GM21825 (cell line): ENCODE measurements around the gene RALGDS.
A peak's percentile ranks its signal among the peaks of the same experiment; 100 is the strongest.

ENCODE experiments used
- ATAC-seq: cut with Tn5 transposase; IDR thresholded peaks from one replicate; pipeline ENCODE4 v1.9.1; 2021; ENCODE audit warnings: mild to moderate bottlenecking, moderate library complexity; ENCODE audit not compliant: unreplicated experiment

RALGDS gene

DNA sequence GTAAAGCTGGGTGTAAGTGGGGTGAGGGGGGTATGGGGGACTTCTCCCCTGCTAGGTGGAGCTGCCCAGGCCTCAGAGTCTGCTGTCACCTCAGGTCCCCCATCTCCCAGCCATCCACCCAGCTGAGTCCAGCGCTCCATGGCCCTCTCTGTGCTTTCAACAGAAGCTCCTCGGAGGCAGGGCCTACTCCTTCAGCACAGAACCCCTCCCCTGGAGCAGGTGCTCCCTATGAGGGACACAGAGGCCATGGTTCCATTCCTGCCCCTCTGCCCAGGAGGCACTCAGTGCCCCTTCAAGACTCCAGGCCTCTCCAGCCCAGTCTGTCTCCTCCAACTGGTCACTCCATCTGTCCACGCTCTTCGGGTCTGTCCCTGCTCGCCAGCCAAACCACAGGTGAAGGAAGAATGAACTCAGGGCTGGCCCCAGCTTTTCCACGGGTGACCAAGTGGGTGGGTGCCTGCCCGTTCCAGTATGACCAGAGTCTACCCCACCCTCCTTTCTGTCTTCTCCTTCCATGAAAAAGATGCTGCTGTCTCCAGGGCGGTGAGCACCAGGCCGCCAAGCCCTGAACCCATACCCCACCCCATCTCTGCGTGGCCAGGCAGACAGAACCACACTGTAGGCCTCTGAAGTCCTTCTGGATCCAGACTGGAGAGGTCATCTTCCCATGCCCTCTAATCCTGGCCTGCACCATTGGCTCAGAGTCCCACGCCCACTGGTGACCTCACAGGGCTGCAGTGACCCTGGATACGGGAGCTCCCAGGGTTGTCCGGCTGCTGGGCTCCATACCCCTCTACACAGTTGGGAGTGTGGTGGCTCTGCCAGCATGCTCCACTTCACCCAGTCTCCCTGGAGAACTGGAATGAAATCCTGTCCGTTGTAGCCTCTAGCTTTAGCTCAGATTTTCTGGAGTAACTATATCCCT lies 30.8 kb upstream of the RALGDS start:
- no peak for ATAC-seq

DNA sequence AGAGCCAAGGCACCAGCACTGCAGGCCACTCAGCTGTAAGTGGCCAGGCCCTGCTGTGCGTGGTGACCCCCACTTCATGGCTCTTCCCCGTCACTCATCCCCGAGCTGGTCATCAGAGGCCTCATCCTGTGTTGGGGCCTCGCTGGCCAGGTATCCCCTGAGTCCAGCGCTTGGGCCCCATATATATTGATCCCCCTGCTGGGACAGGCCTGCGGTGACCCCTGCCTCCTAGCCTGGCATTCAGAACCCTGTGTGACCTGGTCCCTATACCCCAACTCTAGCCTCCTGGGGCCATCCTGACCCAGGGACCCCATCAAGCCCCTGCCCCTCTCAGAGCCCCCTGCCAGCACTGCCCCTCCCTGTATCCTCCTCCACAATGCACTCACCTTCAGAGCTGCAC lies 30.0 kb upstream of the RALGDS start:
- ATAC-seq, result no peak

DNA sequence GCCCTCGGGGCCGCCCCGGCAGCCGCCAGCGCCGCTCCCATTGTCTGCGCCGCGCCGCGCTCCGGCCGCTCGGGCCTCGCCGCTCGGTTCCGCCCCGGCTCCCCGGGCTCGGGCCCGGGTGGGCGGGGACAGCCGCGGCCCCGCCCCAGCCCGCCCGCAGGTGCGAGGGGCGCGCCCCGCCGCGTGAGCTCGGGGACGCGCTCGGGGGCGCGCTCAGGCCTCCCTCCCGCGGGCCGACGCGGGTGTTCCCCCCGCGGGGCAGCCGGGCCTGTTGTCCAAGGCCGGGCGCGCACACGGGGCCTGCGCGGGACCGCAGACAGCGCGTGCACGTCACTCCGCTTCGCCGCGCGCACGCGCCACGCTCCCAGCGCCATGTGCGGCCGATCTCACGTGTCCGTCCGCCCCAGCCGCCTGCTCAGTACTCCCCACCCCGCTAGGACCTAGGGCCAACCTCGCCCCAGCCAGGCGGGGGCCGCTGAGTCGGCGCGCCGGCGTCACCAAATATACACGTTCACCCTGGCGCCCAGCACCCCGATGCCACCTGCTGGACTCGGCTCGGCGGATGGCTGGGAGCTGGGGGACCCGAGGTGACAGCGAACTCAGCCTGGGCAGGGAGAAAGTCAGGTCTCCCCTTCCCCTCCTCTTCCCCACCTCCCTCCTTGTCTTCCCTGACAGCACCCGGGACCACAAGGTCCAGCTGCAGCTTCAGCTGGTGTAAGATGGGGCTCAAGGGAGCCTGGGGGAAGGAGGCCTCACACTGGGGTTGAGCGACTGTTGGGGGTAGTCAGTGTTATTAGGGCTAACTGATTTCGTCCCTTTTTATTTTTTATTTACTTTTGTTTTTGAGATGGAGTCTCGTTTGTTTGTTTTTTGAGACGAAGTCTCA lies 28.3 kb upstream of the RALGDS start:
- peak; percentile 60 for ATAC-seq

DNA sequence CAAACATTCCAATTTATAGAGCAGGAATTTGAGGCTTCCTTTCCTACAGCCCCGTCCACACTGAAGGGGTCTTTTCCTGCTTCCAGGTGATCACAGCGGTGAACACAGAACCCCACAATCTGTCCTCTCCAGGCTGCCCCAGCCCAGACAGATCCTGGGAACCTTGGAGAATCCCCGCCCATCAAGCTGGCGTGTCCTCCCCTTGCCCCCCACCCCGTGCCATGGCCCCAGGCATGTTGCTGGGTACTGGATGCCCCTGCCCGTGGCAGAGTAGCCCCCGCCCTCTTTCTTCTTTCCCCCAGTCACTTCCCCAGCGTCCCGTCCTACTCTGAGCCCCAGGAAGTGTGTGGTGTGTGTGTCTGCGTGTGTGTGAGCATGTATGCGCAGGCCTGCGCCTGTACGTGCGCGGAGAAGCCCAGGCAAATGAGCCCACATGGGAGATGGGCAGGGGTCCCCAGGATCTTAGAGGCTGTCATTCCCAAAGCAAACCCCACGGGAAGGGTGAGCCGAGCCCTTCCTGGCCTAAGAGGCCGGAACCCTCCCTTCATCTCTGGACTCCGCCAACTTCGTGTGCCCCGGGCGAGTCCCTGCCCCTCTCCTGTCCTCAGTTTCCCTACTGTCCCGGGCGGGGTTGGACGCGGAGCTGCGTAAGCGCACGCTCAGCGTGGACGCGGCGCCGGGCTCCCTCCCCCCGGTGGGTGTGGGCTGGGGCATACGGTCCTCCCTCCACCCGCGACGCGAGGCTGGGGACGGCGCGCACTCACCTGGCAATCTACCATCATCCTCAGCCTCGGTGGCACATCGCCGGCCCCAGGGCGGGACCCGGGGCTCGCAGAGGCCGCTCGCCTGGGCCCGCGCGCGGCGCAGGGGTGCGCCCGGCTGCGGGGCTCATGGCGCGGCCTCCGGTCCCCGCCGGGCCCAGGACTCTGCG lies 27.4 kb upstream of the RALGDS start:
- peak; percentile 7 for ATAC-seq

DNA sequence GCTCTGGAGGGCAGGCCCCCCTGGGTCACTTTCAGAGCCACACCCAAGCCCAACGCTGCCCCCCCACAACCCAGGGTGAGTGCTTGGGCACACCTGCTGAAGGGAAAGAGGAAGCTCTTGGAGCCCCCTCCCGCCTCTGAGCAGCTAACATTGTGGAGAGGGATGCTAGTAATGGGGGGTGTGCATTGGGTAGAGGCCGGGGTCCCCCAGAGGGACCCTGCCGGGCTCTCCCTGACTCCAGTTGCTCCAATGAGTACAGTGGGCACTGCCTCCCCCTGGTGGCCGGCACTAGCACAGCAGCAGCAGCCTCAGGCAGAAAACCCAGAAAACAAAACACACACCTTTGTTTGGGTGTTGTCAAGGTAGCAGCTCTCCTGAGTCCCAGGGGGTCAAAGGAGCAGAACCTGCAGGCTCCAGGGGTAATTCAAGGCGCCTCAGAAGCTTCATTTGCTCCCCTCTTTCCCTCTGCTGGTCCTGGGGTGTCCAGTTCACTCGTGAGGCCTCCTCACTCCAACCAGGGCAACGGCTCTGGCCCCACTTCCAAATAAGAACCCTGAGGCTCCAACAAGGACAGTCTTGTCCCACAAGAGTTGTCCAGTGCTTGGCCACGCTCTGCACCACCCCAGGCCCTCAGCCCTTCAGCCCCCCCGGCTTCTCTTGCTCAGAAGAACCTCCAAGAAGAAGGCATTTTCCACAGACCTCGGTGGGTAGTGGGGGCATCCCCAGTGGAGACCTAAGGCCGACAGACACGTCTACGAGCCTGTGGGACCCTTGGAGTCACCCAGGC lies 26.6 kb upstream of the RALGDS start:
- ATAC-seq, result no peak

DNA sequence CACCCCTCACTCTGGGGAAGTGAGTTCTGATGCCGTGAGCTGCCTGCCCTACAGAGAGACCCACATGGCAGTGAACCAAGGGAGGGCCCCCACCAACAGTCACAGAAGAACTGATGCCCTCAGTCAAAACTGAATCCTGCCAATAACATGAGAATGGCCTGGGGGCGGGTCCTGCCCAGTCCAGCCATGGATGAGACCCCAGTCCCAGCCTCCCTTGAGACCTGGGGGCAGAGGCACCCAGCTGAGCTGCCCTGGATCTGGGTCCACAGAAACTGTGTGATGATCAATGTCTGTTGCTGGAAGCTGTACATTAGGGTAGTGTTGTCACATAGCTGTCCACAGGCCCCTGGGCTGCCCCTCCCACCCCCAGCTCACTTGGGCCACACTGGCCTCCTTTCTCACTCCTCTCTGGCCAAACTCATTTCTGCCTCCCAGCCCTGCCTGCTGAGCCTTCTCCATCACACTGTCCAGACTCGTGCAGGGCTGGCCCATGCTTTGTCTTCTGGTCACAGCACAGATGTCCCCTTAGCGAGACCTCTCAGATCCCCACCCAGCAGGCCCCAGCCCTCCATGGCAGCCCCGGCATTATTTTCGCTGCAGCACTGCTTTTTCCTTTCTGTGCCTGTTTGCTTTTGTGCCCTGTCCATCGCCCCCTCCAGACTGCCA lies 25.8 kb upstream of the RALGDS start:
- ATAC-seq, result no peak

DNA sequence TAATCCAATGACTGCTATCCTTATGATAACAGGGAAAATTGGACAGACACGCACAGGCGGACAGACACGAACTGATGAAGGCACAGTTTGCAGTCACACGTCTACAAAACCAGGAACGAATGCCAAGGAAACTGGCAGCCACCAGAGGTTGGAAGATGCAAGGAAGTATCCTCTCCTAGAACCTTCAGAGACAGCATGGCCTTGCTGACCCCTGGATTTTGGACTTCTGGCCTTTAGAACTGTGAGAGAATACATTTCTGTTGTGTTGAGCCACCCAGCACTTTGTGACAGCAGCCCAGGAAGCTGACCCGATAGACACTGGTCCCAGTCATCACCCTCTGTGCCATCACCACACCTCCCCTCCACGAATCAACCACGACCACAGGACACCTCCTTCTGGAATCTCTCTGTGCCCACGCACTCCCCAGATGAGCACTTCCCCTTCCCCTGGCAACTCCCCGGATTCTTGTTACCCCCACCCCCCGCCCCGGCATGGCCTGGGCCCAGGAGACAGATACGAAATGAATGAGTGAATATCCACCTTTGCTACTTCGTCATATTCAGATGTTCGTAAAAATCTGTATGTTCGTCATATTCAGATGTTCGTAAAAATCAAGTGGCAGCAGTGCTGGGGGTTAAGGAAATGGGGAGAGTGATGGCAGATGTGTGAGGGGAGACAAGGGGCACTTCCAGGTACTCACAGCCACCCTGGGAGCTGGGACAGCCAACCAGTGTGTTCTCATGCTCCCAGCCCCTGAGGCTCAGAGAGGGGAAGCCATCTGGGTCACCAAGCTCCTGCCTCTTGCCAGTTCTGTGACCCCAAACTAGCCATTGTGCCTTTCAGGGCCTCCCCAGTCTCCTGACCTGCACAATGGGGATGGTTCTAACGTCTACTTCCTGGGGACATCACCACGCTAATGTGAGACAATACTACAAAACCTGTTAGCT lies 24.1 kb upstream of the RALGDS start:
- no peak for ATAC-seq

DNA sequence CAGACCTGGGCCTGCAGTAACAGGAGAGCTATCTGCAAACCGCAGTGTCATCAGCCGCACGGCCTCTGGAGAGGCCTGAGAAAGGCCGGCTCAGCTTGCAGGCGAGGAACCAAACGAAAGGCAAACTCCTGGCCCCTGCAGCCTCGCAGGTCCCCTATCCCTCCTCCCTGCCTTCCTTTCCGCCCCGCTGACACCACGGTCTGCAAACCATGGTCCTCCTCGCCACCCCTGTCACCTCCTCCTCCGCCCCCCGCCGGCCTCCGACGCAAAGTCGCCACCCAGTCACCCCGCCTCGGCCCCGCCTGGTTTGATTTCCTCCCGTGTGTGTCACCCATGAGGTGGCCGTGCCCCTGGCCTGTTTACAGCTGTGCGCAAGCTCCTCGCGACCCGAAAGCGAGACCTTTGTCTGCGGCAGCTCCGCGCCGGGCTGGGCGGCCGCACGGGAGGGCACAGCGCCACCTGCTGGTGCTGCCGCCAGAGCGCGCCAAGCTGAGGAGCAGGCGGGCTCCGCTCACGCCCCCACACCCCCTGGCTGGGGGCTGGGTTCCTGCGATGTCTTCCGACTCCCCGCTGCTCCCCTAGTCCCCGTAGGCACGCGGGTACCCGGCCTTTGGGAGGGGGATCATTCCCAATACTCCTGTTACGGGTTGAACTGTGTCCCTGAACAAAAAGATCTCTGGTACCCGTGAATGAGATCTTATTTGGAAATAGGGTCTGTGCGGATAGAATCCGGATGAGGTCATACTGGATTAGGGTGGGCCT lies 23.3 kb upstream of the RALGDS start:
- peak; percentile 24 for ATAC-seq

DNA sequence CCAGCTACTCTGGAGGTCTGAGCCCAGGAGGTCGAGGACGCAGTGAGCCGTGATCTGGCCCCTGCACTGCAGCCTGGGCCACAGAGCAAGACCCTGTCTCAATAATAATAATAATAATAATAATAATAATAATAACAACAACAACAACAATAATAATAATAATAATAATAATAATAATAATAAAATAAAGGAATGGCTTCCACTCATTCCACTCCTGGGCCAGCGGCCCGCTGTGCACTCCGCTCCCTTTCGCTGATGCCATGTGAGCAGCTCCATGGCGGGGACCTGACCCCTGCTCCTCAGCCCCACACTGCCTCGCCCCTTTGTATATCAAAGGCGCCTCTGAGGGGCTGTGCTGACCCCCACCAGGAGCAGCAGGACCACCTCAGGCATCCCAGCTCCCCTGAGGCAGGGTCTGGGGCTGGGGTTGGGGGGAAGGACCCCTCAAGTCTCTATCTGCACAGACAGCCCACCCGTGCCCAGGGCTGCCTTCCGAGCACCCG lies 22.6 kb upstream of the RALGDS start:
- no peak for ATAC-seq

DNA sequence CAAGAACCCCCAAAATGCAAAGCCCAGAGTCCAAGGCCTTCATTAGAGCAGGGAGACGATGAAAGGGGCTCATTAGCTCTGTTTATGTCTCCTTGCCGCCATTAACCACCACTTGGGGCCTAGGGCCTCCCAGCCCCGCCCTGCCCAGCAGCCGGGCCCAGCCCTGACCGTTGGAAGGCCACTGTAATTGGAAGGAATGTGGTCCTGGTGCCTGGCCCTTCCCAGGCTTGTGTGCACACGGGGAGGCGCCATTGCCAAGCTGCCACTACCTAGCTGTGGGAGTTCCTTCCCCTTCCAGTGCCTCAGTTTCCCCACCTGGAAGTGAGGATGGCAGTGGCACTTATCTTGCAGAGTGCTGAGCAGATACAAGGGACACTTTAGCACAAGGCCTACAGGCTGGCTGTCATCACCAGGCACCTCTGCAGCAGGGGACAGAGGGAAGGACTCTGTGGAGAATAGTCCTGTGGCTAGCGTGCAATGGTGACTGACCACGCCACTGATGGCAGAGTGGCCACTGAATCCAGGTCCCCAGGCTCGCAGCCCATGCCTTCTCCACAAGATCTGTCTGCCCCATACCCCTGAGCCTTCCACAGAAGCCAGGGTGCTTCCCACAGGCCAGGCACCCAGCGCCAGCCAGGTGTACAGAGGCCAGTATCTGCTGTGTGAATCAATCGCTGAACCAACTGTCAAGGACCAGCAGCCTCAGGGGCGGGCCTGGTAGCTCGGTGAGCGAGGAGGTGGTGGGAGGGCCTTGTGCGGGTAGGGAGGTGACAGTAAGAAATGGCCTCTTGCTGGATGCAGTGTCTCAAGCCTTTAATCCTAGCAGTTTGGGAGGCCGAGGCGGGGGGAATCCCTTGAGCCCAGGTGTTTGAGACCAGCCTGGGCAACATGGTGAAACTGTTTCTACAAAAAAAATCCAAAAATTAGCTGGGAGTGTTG lies 21.9 kb upstream of the RALGDS start:
- no peak for ATAC-seq

DNA sequence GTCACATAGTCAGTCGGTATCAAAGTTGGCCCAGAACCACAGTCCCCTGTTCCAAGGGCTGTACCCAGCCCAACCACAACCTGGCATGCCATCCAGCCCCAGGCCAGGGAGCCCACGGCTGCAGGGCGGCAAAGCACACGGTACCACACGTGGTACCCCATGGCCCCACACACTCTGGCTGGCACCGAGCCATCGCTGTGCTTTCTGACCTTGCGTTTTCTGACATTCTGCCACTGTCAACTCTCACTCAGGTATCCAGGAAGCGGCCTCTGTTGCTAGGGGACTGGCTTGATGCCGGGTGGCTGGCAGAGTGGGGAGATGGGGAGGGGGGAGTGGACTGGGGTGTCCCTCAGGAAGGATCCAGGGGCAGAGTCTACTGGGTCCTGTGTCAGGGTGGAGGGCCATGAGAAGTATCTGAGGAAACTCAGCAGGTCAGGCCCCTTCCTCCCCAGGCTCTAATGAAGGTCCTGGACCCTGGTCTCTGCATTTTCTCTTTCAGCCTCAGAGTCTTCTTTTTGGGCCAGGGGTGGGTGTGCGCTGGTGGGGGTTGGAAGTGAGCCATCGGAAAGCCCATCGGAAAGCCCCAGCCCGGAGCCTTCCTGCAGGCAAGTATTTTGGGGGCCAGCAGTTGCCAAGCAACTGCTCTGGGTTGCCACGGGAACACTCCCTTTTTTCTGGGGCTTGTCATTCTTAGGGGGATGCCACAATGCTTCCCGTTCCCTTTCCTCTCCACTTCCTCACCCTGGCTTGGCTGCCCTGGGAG lies 21.0 kb upstream of the RALGDS start:
- no peak for ATAC-seq

DNA sequence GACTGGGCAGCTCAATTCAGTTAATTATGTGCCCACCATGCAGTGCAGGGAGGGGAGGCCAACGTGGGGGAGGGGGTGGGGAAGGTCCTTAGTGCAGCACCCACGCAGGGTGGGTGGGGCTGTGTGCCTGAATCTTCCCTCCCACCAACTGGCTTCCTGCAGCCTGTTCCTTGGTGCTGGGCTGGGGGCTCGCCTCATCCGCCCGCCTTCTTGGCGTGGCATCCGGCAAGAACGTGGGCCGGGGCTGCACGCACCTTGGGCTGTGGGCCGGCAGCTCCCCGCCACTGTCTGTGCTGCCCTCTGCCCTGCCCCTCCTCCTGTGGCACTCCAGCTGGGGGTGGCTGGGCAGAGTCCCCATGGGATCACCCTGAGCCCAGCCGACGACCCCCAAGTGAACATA lies 19.6 kb upstream of the RALGDS start:
- no peak for ATAC-seq

DNA sequence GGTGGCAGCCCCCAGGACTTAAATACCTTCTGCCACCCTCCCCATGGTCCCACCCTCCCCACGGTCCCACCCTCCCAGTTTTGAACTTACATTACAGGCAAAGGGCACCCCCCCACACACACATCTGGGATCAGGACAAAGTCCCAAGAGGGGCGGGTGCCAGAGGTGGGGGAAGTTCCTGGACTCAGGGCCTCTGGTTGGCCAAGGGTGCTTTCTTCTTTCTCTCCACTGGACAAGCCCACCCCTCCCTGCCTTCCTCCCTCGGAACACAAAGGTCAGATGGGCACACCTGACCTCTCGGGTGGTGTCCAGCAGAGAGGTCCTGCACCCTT lies 19.1 kb upstream of the RALGDS start:
- ATAC-seq, result no peak

DNA sequence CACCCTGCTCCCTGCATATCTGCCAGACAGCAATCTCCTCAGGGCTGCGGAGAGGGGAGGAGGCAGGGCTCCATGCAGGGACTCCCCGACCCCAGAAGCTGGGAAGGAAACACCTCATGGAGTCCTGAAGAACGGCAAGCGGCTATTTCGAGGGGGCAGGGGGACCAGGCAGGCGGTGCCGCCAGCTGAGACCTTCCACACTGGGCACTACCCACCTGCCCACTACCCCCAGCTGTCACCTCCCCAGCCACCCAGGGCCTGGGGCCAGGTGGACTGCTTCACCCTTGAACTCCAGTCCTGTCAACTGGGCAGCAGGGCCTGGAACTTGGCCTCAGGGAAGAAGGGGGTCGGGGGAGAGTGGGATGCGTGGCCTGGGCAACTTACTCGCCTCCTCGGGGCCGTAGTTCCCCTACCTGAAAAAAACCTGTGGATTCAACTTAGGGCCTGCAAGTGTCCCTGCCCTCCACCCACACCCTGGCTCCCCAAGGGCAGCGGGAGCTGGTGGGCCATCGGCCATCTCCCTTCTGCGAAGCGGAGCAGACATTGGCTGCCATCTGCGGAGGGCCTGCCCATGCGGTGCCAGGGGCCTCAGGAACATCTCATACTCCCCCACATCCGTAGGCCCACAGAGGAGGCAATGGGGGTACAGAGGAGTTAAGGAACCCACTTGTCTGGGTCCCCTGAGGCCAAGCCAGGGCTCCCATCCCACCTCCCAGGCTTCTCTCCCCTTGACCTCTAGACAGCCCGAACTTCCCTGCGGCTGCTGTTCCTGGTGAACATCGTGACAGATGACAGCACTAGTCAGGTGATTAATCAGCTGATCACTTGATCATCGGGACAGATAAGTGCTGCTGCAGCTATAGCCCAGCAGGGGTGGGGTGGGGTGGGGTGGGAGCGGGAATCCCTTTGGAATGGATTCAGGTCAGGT lies 18.5 kb upstream of the RALGDS start:
- no peak for ATAC-seq
